ENCODE results near the gene VWA1. TPM values are rescaled to one million over a fixed set of nuclear protein-coding genes. Genes with fewer than 3 reads are reported as not detected.

The VWA1 gene
- total and polyA plus RNA-seq, 10 of the 15 experiments (the other 5 are each of a cell fraction or from before 2014, with no cell fraction given) = 0.02 to 1.7 (median 0.32) TPM; not detected in 2

DNA sequence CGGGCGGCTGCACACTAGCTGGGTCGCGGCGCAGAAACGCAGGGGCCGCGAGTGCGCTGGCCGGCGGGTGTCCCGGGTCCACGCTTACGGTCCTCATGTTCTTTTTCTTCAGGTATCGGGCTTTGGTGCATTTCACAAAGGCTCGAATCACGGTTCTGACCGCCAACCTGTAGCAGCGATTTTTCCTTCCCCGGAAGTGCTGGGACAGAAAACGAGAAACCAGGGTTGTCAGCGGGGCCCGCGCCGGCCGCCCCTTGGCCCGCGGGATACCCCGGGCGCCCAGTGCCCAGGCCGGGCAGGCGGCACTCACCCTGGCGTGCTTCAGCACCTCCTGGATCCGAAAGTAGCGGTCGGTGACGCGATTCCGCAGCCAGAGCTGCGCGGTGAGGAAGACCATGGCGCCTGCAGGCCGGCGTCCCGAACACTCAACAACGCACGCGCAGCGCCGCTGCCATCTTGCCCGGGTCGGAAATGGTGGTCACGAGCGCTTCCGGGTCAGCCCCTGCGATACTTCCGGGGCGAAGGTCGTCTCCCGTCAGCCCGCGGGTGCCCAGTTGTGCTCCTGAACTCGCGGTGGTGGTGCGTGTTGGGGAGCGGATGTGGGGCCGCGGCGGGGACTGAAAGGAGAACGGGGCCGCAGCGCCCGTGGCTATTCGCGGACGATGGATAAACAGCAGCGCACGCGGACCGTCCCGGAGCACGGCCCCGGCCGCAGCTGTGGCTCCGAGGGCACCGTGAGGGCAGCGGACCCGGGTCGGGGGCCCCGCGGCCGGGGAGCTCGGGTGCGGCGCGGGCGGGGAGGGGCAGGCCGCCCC, 28.5 kb upstream of the VWA1 start, which contains the start of gene MRPL20 (continued):
- TF ChIP-seq, protein P1, sequence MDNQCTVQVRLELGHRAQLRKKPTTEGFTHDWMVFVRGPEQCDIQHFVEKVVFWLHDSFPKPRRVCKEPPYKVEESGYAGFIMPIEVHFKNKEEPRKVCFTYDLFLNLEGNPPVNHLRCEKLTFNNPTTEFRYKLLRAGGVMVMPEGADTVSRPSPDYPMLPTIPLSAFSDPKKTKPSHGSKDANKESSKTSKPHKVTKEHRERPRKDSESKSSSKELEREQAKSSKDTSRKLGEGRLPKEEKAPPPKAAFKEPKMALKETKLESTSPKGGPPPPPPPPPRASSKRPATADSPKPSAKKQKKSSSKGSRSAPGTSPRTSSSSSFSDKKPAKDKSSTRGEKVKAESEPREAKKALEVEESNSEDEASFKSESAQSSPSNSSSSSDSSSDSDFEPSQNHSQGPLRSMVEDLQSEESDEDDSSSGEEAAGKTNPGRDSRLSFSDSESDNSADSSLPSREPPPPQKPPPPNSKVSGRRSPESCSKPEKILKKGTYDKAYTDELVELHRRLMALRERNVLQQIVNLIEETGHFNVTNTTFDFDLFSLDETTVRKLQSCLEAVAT (IDR thresholded peaks at IDR 0.05) = 0 out of 2 replicates have a peak, but pooled peaks have one; percentile 10
- TF ChIP-seq YY1 (IDR thresholded peaks at IDR 0.05; ENCODE audit: low read depth, low read length) (peak; percentile 99), DPF2 (IDR thresholded peaks at IDR 0.05) (peak; percentile 72), CBFB (IDR thresholded peaks at IDR 0.05; ENCODE audit: low read depth) (peak; percentile 67), POLR2AphosphoS5 (IDR thresholded peaks at IDR 0.05; ENCODE audit: low read length) (peak; percentile 96), ZNF24 (IDR thresholded peaks at IDR 0.05) (no peak), IKZF1 (conservative IDR thresholded peaks at IDR 0.05) (peak; percentile 98), MTA3 (IDR thresholded peaks at IDR 0.05; ENCODE audit: borderline replicate concordance, low read length) (no peak), MEF2B (IDR thresholded peaks at IDR 0.05; ENCODE audit: partially characterized antibody, poor library complexity, severe bottlenecking) (no peak), ZNF207 (IDR thresholded peaks at IDR 0.05; ENCODE audit: borderline replicate concordance) (0 out of 2 replicates have a peak, but pooled peaks have one; percentile 54)
- TF ChIP-seq, protein P2, sequence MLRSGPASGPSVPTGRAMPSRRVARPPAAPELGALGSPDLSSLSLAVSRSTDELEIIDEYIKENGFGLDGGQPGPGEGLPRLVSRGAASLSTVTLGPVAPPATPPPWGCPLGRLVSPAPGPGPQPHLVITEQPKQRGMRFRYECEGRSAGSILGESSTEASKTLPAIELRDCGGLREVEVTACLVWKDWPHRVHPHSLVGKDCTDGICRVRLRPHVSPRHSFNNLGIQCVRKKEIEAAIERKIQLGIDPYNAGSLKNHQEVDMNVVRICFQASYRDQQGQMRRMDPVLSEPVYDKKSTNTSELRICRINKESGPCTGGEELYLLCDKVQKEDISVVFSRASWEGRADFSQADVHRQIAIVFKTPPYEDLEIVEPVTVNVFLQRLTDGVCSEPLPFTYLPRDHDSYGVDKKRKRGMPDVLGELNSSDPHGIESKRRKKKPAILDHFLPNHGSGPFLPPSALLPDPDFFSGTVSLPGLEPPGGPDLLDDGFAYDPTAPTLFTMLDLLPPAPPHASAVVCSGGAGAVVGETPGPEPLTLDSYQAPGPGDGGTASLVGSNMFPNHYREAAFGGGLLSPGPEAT (IDR thresholded peaks at IDR 0.05; ENCODE audit: low read depth) = peak; percentile 93
